Left ventricle myocardium inferior (tissue), 1 donor: ENCODE data around the gene CERK. TPM values are rescaled to one million over a fixed set of nuclear protein-coding genes. Genes with fewer than 3 reads are reported as not detected.

Experiments
- DNase-seq: peaks from one replicate; pipeline ENCODE4 v3.0.0-alpha.2; 2020
- H3K27ac ChIP-seq: fragments of 200-600 bp; replicated peaks from 2 replicates; pipeline ENCODE4 v1.8.0; 2021
- H3K27me3 ChIP-seq: fragments of 200-600 bp; 2 replicates; pipeline ENCODE4 v1.8.0; 2021; ENCODE audit warnings: low read depth
- H3K36me3 ChIP-seq: fragments of 200-600 bp; 2 replicates; pipeline ENCODE4 v1.8.0; 2021
- H3K4me1 ChIP-seq: fragments of 200-600 bp; 2 replicates; pipeline ENCODE4 v1.8.0; 2021
- H3K4me3 ChIP-seq: fragments of 200-600 bp; 2 replicates; pipeline ENCODE4 v1.8.0; 2021; ENCODE audit warnings: mild to moderate bottlenecking, moderate library complexity
- H3K9me3 ChIP-seq: fragments of 200-600 bp; replicated peaks from 2 replicates; pipeline ENCODE4 v1.8.0; 2021
- CTCF ChIP-seq: fragments of 200-600 bp; IDR thresholded peaks from 2 replicates; pipeline ENCODE4 v1.8.0; 2021; ENCODE audit warnings: antibody characterized with exemption, mild to moderate bottlenecking, borderline replicate concordance
- intact Hi-C: fragments of 100-400 bp; cut with micrococcal nuclease; formaldehyde crosslinking; loops from one replicate; pipeline ENCODE4 v1.11.0; 2022
- total RNA-seq: library from RNA; stranded (reverse); fragmentation: NEBNext Ultra II Directional; extraction: Animal tissue kit (Norgen Biotek cat#: 25700); gene quantifications from one replicate; pipeline ENCODE4 v1.2.1, GENCODE V29; 2021
- donor health status: DM: no; HTN: yes; CAD: no; lungs with severe emphysema.

The CERK gene
- total RNA-seq, 1 donor from 2014 or later = 76.9 TPM

DNA sequence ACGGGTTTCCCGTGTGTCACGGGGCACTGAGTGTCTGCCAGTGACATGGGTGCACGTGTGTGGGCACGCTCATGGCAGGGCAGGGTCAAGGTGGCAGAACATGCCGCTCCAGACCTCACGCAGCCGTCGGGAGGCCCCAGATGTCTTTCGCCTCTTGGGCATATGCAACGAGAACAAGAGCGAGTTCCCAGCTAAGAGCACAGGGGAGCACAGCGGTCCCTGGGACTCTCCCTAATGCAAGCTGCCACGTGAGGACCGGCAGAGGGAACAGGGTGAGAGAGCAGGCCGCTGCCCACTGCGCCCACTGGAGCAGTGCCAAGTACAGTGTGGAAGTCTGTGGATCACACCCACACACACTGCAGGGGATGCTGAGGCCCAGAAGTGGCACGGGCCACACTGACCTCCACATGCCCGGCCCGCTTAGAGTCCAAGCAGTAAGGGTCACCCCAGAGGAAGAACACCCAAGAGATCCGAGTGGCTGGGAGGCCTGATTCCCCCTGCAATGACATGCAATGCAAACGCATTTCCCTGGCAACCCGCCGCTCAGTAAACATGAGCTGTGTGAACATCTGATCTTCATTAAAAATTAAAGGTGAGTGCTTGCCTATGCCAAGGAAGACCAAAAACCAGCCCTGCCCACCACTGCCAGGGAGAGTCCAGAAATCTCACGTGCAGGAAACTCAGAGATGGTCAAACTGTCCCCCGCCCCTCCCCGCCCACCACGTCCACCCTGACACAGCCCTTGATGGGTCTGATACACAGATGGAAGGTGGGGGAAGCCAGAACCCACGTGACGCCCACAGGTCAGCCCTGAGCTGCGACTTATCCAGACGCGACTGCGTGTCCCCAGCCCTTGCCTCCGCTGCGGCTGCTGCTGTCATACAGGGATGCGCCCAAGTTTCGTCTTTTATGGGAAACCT is 11.7 kb downstream of the CERK start:
- intact Hi-C loops = no loop called here
- peak; percentile 48 for DNase-seq
- Histone ChIP-seq H3K9me3 (no peaks in the 10 kb centered on the region), H3K27me3 (no peaks in the 10 kb centered on the region), H3K36me3 (peaks cover 12% of the 10 kb centered on the region), H3K4me3 (no peak overlapping the region), H3K4me1 (peaks cover 90% of the 10 kb centered on the region), H3K27ac (peak overlapping the region; percentile 73)
- no peak for TF ChIP-seq CTCF

DNA sequence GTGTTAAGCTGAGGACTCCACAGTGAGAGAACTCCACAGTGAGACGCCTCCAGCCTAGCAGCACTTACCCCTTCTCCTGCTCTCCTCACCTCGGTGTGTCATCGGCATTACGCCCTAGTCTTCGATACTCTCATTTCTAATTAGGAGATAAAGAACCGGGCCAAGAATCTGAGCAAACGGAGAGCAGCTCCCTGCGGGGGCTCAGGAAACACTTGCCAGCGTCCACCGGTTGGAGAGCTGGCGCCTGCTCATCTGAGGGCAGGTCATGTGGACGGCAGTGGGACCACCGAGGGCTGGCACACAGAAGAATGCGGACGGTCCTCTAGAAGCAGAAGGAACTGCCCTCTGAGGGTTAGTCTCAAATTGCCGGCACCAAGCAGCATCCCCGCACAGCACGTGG is 13.0 kb downstream of the CERK start:
- no peaks in the 10 kb centered on the region for H3K27me3 ChIP-seq
- DNase-seq = no peak
- no peak overlapping the region for H3K4me3 ChIP-seq
- TF ChIP-seq CTCF = no peak
- H3K36me3 ChIP-seq = peaks cover 22% of the 10 kb centered on the region
- peaks cover 81% of the 10 kb centered on the region for H3K4me1 ChIP-seq
- H3K9me3 ChIP-seq = no peaks in the 10 kb centered on the region
- H3K27ac ChIP-seq = peak overlapping the region; percentile 73
- intact Hi-C loops = no loop called here

DNA sequence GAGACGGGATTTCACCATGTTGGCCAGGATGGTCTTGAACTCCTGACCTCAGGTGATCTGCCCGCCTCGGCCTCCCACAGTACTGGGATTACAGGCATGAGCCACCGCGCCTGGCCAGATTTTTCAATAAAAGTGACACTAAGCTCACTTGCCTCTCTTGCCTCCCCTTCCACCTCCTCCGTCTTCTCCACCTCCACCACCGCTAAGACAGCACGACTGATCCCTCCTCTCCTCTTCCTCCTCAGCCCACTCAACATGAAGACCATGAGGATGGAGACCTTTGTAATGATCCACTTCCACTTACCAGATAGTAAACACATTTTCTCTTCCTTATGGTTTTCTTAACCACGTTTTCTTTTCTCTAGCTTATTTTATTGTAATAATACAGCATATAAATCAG is 14.2 kb downstream of the CERK start:
- intact Hi-C loops = no loop called here
- Histone ChIP-seq H3K9me3 (no peaks in the 10 kb centered on the region), H3K27ac (peak overlapping the region; percentile 19), H3K27me3 (no peaks in the 10 kb centered on the region), H3K4me3 (no peak overlapping the region), H3K4me1 (peaks cover 69% of the 10 kb centered on the region), H3K36me3 (peaks cover 34% of the 10 kb centered on the region)
- DNase-seq = no peak
- TF ChIP-seq CTCF = no peak

DNA sequence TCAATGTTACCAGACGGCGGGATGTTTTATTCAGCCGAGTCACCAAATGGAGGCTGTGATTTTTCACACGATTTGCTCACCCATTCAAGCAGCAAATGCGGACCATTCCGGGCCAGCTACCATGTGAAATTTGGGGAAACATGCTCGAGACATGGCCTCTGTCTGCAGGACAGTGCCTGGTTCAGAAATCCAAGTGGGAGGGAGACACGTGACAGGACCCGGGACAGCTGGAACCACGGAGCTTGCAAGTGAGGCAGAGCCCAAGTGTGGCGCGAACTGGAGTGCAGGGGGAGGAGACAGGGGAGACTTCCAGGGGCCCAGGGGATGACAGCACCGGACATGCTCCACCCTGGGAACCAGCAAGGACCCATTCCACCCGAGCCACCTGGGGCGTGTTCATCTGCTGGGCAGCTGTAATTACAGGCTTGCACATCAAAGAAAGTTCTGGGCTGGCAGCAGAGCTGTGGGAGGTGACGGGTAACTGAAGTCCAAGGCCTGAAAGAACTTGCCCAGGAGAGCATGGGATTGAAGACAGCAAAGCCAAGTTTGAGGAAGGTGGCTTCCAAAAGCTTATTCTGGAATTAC is 16.5 kb downstream of the CERK start:
- intact Hi-C loops = no loop called here

GRCh38 chr22:46719921-46720320 is 18.1 kb downstream of the CERK start:
- intact Hi-C loops = no loop called here
- no peak for DNase-seq
- H3K4me3 ChIP-seq = no peak overlapping the region
- no peak overlapping the region for H3K27ac ChIP-seq
- H3K9me3 ChIP-seq = no peaks in the 10 kb centered on the region
- H3K36me3 ChIP-seq = peaks cover 68% of the 10 kb centered on the region
- TF ChIP-seq CTCF = no peak
- peaks cover 30% of the 10 kb centered on the region for H3K4me1 ChIP-seq
- no peaks in the 10 kb centered on the region for H3K27me3 ChIP-seq

More for the DNA sequence above, 16.5 kb downstream of the CERK start:
- Histone ChIP-seq H3K9me3 (no peaks in the 10 kb centered on the region), H3K36me3 (peaks cover 57% of the 10 kb centered on the region), H3K4me3 (no peak overlapping the region), H3K27ac (peak overlapping the region; percentile 8), H3K4me1 (peaks cover 46% of the 10 kb centered on the region), H3K27me3 (no peaks in the 10 kb centered on the region)
- DNase-seq = no peak
- no peak for TF ChIP-seq CTCF
